H9 (cell line): ENCODE data around the gene CDYL2. TPM values are rescaled to one million over a fixed set of nuclear protein-coding genes. Genes with fewer than 3 reads are reported as not detected.

Experiments
- DNase-seq: peaks from one replicate; pipeline ENCODE4 v3.0.0-alpha.2; 2017
- H2AFZ ChIP-seq: one replicate; pipeline ENCODE4 v1.6.1; 2013; ENCODE audit warnings: mild to moderate bottlenecking, low read length, control low read depth, moderate library complexity
- H2AK5ac ChIP-seq: 2 replicates; pipeline ENCODE4 v1.6.1; 2013; ENCODE audit warnings: low read length, control low read depth, mixed read lengths; ENCODE audit not compliant: insufficient read length
- H2BK120ac ChIP-seq: one replicate; pipeline ENCODE4 v1.6.1; 2013; ENCODE audit warnings: low read depth, mild to moderate bottlenecking, low read length, control low read depth, inconsistent platforms; ENCODE audit not compliant: poor library complexity, severe bottlenecking
- H2BK12ac ChIP-seq: 2 replicates; pipeline ENCODE4 v1.6.1; 2013; ENCODE audit warnings: low read length, control low read depth, mixed read lengths, low read depth; ENCODE audit not compliant: insufficient read length
- H2BK15ac ChIP-seq: 2 replicates; pipeline ENCODE4 v1.6.1; 2013; ENCODE audit warnings: low read depth, low read length, control low read depth
- H2BK20ac ChIP-seq: one replicate; pipeline ENCODE4 v1.6.1; 2013; ENCODE audit warnings: low read depth, mild to moderate bottlenecking, low read length, control low read depth, inconsistent platforms; ENCODE audit not compliant: poor library complexity, severe bottlenecking
- H2BK5ac ChIP-seq: 2 replicates; pipeline ENCODE4 v1.6.1; 2013; ENCODE audit warnings: low read length, control low read depth, mixed read lengths; ENCODE audit not compliant: insufficient read length
- H3K14ac ChIP-seq: 2 replicates; pipeline ENCODE4 v1.6.1; 2013; ENCODE audit warnings: low read length, control low read depth; ENCODE audit not compliant: insufficient read depth
- H3K18ac ChIP-seq: 2 replicates; pipeline ENCODE4 v1.6.1; 2013; ENCODE audit warnings: low read depth, mild to moderate bottlenecking, mixed read lengths, low read length, control low read depth; ENCODE audit not compliant: insufficient read length
- H3K23ac ChIP-seq: 2 replicates; pipeline ENCODE4 v1.6.1; 2013; ENCODE audit warnings: low read length, control low read depth, mixed read lengths, low read depth; ENCODE audit not compliant: insufficient read length
- H3K23me2 ChIP-seq: 2 replicates; pipeline ENCODE4 v1.6.1; 2013; ENCODE audit warnings: low read depth, mild to moderate bottlenecking, mixed read lengths, low read length, control low read depth; ENCODE audit not compliant: insufficient read length, poor library complexity, severe bottlenecking
- H3K27ac ChIP-seq: 2 replicates; pipeline ENCODE4 v1.5.1; 2013; ENCODE audit warnings: low read length, control low read depth, mixed read lengths, low read depth; ENCODE audit not compliant: insufficient read length
- H3K27me3 ChIP-seq: 2 replicates; pipeline ENCODE4 v1.6.1; 2013; ENCODE audit warnings: low read length, control low read depth, inconsistent platforms; ENCODE audit not compliant: insufficient read depth
- H3K4ac ChIP-seq: 2 replicates; pipeline ENCODE4 v1.6.1; 2013; ENCODE audit warnings: low read depth, mild to moderate bottlenecking, control low read depth, inconsistent platforms, low read length, moderate library complexity
- H3K4me1 ChIP-seq: 2 replicates; pipeline ENCODE4 v1.6.1; 2013; ENCODE audit warnings: low read length, control low read depth, inconsistent platforms; ENCODE audit not compliant: insufficient read depth
- H3K4me2 ChIP-seq: 2 replicates; pipeline ENCODE4 v1.6.1; 2013; ENCODE audit warnings: low read length, control low read depth, mixed read lengths; ENCODE audit not compliant: insufficient read length, insufficient read depth
- H3K56ac ChIP-seq: 2 replicates; pipeline ENCODE4 v1.6.1; 2013; ENCODE audit warnings: low read depth, mild to moderate bottlenecking, mixed read lengths, low read length, control low read depth; ENCODE audit not compliant: insufficient read length
- H3K79me1 ChIP-seq: 2 replicates; pipeline ENCODE4 v1.6.1; 2013; ENCODE audit warnings: low read depth, mild to moderate bottlenecking, moderate library complexity, low read length, control low read depth, inconsistent platforms; ENCODE audit not compliant: insufficient read depth, poor library complexity, severe bottlenecking
- H3K79me2 ChIP-seq: 2 replicates; pipeline ENCODE4 v1.6.1; 2013; ENCODE audit warnings: low read length, control low read depth, inconsistent platforms; ENCODE audit not compliant: insufficient read depth
- H3K9ac ChIP-seq: 2 replicates; pipeline ENCODE4 v1.6.1; 2013; ENCODE audit warnings: low read length, control low read depth, mixed read lengths; ENCODE audit not compliant: insufficient read length; ENCODE audit errors: extremely low read depth
- H3K9me3 ChIP-seq: one replicate; pipeline ENCODE4 v1.6.1; 2013; ENCODE audit warnings: low read depth, low read length, inconsistent platforms; ENCODE audit not compliant: control insufficient read depth
- H3T11ph ChIP-seq: one replicate; pipeline ENCODE4 v1.6.1; 2013; ENCODE audit warnings: mild to moderate bottlenecking, low read length, control low read depth, inconsistent platforms
- H4K20me1 ChIP-seq: one replicate; pipeline ENCODE4 v1.6.1; 2013; ENCODE audit not compliant: control insufficient read depth, insufficient read length, insufficient read depth
- H4K5ac ChIP-seq: 2 replicates; pipeline ENCODE4 v1.6.1; 2013; ENCODE audit warnings: low read depth, mild to moderate bottlenecking, mixed read lengths, low read length, control low read depth; ENCODE audit not compliant: insufficient read length
- H4K8ac ChIP-seq: replicated peaks from 2 replicates; pipeline ENCODE4 v1.6.1; 2013; ENCODE audit warnings: low read length, control low read depth, mixed read lengths, low read depth; ENCODE audit not compliant: insufficient read length
- H4K91ac ChIP-seq: 2 replicates; pipeline ENCODE4 v1.6.1; 2013; ENCODE audit warnings: low read depth, mild to moderate bottlenecking, moderate library complexity, mixed read lengths, low read length, control low read depth; ENCODE audit not compliant: insufficient read length
- H3K27ac Mint-ChIP-seq, 3 experiments: 2 replicates in 2 of 3; 3 replicates in 1 of 3; pipeline ENCODE4 v1.8.0; 2020 to 2021; ENCODE audit warnings: mixed read lengths in 3 of 3, mild to moderate bottlenecking in 1 of 3, moderate library complexity in 1 of 3
- H3K27me3 Mint-ChIP-seq: 2 replicates; pipeline ENCODE4 v1.8.0; 2021; ENCODE audit warnings: low read depth, mild to moderate bottlenecking, moderate library complexity, mixed read lengths
- H3K36me3 Mint-ChIP-seq, 3 experiments: 2 replicates in 2 of 3; 3 replicates in 1 of 3; pipeline ENCODE4 v1.8.0; 2020 to 2021; ENCODE audit warnings: low read depth in 3 of 3, mixed read lengths in 3 of 3; ENCODE audit not compliant: insufficient read depth in 1 of 3
- H3K4me1 Mint-ChIP-seq, 2 experiments: 2 replicates each; pipeline ENCODE4 v1.8.0; 2020; ENCODE audit warnings: mixed read lengths in 2 of 2
- H3K4me3 Mint-ChIP-seq, 2 experiments: 2 replicates in 1 of 2; 3 replicates in 1 of 2; pipeline ENCODE4 v1.8.0; 2020 to 2021; ENCODE audit warnings: mild to moderate bottlenecking in 2 of 2, mixed read lengths in 2 of 2, moderate library complexity in 1 of 2
- H3K9me3 Mint-ChIP-seq, 2 experiments: 2 replicates in 1 of 2; 3 replicates in 1 of 2; pipeline ENCODE4 v1.8.0; 2020; ENCODE audit warnings: mild to moderate bottlenecking in 2 of 2, mixed read lengths in 2 of 2, moderate library complexity in 1 of 2
- CTCF ChIP-seq: fragments of 200-600 bp; sonication (generic); conservative IDR thresholded peaks from 3 replicates; pipeline ENCODE4 v1.8.0; 2021; ENCODE audit warnings: antibody characterized with exemption, mild to moderate bottlenecking
- WGBS: extraction: QIAGEN DNeasy Blood & Tissue Kit; methylation state at CpG from one replicate; pipeline ENCODE4 v1.1.7; 2013; ENCODE audit warnings: missing lambda C conversion rate, low lambda C conversion rate, mixed read lengths; ENCODE audit not compliant: insufficient read length; ENCODE audit errors: extremely low coverage; 5-methylcytosine and 5-hydroxymethylcytosine counted together
- total RNA-seq: library from RNA; stranded (reverse); gene quantifications from 2 replicates; pipeline ENCODE4 v1.2.1, GENCODE V29; 2021

The CDYL2 gene
- total RNA-seq, 1 experiment from 2014 or later = 4.2 TPM

- no peak overlapping the region for H3K18ac ChIP-seq
- no peak overlapping the region for H3K14ac ChIP-seq
- H3K4me2 ChIP-seq = no peak overlapping the region
- H4K8ac ChIP-seq = no peak overlapping the region
- H3K9ac ChIP-seq = no peak overlapping the region
- TF ChIP-seq CTCF = no peak
- H3K4me1 Mint-ChIP-seq = peaks cover 6 to 7% of the 10 kb centered on the region in 2 experiments
- DNase-seq = no peak
- H3K23me2 ChIP-seq = no peaks in the 10 kb centered on the region
- no peak overlapping the region for H2BK15ac ChIP-seq
- H4K20me1 ChIP-seq = no peaks in the 10 kb centered on the region
- H2BK20ac ChIP-seq = no peak overlapping the region
- no peak overlapping the region for H2BK120ac ChIP-seq
- H3K27me3 Mint-ChIP-seq = peaks cover 18% of the 10 kb centered on the region
- H3K4me3 Mint-ChIP-seq = no peak overlapping the region
- H3K79me2 ChIP-seq = no peaks in the 10 kb centered on the region
- H3K27ac ChIP-seq = no peak overlapping the region
- H3K9me3 Mint-ChIP-seq = no peaks in the 10 kb centered on the region
- no peaks in the 10 kb centered on the region for H3K79me1 ChIP-seq
- H3K27ac Mint-ChIP-seq = no peak overlapping the region
- H2BK5ac ChIP-seq = no peak overlapping the region
- H3K36me3 Mint-ChIP-seq = no peaks in the 10 kb centered on the region
- no peak overlapping the region for H4K5ac ChIP-seq
- no CpG with 5 or more reads among the region's 4 CpGs for WGBS
- H2BK12ac ChIP-seq = no peak overlapping the region
- no peak overlapping the region for H3K56ac ChIP-seq
- H3T11ph ChIP-seq = no peak overlapping the region
- no peaks in the 10 kb centered on the region for H3K4me1 ChIP-seq
- no peak overlapping the region for H2AK5ac ChIP-seq
- no peak overlapping the region for H2AFZ ChIP-seq
- no peak overlapping the region for H3K4ac ChIP-seq
- no peak overlapping the region for H3K23ac ChIP-seq
- H3K9me3 ChIP-seq = no peaks in the 10 kb centered on the region
- no peaks in the 10 kb centered on the region for H3K27me3 ChIP-seq
- no peak overlapping the region for H4K91ac ChIP-seq
Measured at GRCh38 chr16:80693553-80693952, 110.8 kb downstream of the CDYL2 start.
